ENCODE results near the gene TMEM91.

Gene TMEM91

GRCh38 chr19:41330946-41331678 lies 45.2 kb upstream of the TMEM91 start:
- H3K4me3 ChIP-seq (ENCODE audit: low read length), result no peak overlapping the region

GRCh38 chr19:41332000-41332399 lies 44.3 kb upstream of the TMEM91 start:
- no peak overlapping the region for H3K4me3 ChIP-seq (ENCODE audit: low read length)
- H3F3A ChIP-seq (ENCODE audit: control insufficient read depth, insufficient read depth), result peaks cover 41% of the 10 kb centered on the region
- H3K27ac ChIP-seq (ENCODE audit: low read depth, low read length), result no peak overlapping the region
- TF ChIP-seq, protein P1, sequence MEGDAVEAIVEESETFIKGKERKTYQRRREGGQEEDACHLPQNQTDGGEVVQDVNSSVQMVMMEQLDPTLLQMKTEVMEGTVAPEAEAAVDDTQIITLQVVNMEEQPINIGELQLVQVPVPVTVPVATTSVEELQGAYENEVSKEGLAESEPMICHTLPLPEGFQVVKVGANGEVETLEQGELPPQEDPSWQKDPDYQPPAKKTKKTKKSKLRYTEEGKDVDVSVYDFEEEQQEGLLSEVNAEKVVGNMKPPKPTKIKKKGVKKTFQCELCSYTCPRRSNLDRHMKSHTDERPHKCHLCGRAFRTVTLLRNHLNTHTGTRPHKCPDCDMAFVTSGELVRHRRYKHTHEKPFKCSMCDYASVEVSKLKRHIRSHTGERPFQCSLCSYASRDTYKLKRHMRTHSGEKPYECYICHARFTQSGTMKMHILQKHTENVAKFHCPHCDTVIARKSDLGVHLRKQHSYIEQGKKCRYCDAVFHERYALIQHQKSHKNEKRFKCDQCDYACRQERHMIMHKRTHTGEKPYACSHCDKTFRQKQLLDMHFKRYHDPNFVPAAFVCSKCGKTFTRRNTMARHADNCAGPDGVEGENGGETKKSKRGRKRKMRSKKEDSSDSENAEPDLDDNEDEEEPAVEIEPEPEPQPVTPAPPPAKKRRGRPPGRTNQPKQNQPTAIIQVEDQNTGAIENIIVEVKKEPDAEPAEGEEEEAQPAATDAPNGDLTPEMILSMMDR (IDR thresholded peaks at IDR 0.05; ENCODE audit: low read depth, low read length, poor library complexity, severe bottlenecking), result no peak
- TF ChIP-seq EZH2phosphoT487 (IDR thresholded peaks at IDR 0.05; ENCODE audit: borderline replicate concordance, low read length), result no peak
- H3K4me1 ChIP-seq (ENCODE audit: control insufficient read depth, low read length), result peaks cover 78% of the 10 kb centered on the region
- H3K27me3 ChIP-seq (ENCODE audit: control insufficient read depth, low read length), result no peaks in the 10 kb centered on the region
- H3K79me2 ChIP-seq (ENCODE audit: control insufficient read depth, low read length), result peaks cover 28% of the 10 kb centered on the region
- no peaks in the 10 kb centered on the region for H3K9me2 ChIP-seq (replicated peaks; ENCODE audit: control insufficient read depth, low read length)
- no peaks in the 10 kb centered on the region for H3K9me3 ChIP-seq (ENCODE audit: control insufficient read depth, insufficient read depth, low read length)
- no peak overlapping the region for H3K4me2 ChIP-seq (ENCODE audit: low read length)
- H3K36me3 ChIP-seq (ENCODE audit: control insufficient read depth, low read length), result peaks cover 71% of the 10 kb centered on the region
- peaks cover 4% of the 10 kb centered on the region; the same call in 1 of the 2 replicates for H4K20me1 ChIP-seq (ENCODE audit: control insufficient read depth, insufficient read depth, low read depth, low read length)

More at GRCh38 chr19:41330946-41331678, 45.2 kb upstream of the TMEM91 start:
- no peaks in the 10 kb centered on the region for H3K9me2 ChIP-seq (replicated peaks; ENCODE audit: control insufficient read depth, low read length)
- peaks cover 82% of the 10 kb centered on the region for H3K4me1 ChIP-seq (ENCODE audit: control insufficient read depth, low read length)
- no peak overlapping the region; the same call in 1 of the 2 replicates for H3K4me2 ChIP-seq (ENCODE audit: low read length)
- H3F3A ChIP-seq (ENCODE audit: control insufficient read depth, insufficient read depth), result peaks cover 49% of the 10 kb centered on the region
- H3K27ac ChIP-seq (ENCODE audit: low read depth, low read length), result no peak overlapping the region
- peaks cover 4% of the 10 kb centered on the region; the same call in 1 of the 2 replicates for H4K20me1 ChIP-seq (ENCODE audit: control insufficient read depth, insufficient read depth, low read depth, low read length)
- peaks cover 70% of the 10 kb centered on the region for H3K36me3 ChIP-seq (ENCODE audit: control insufficient read depth, low read length)
- no peak for TF ChIP-seq EZH2phosphoT487 (IDR thresholded peaks at IDR 0.05; ENCODE audit: borderline replicate concordance, low read length)
- TF ChIP-seq, protein P1 (IDR thresholded peaks at IDR 0.05; ENCODE audit: low read depth, low read length, poor library complexity, severe bottlenecking), result no peak
- H3K79me2 ChIP-seq (ENCODE audit: control insufficient read depth, low read length), result peaks cover 28% of the 10 kb centered on the region
- H3K27me3 ChIP-seq (ENCODE audit: control insufficient read depth, low read length), result no peaks in the 10 kb centered on the region
- H3K9me3 ChIP-seq (ENCODE audit: control insufficient read depth, insufficient read depth, low read length), result no peaks in the 10 kb centered on the region

GRCh38 chr19:41332468-41332867 lies 43.9 kb upstream of the TMEM91 start:
- no peak for TF ChIP-seq EZH2phosphoT487 (IDR thresholded peaks at IDR 0.05; ENCODE audit: borderline replicate concordance, low read length)
- TF ChIP-seq, protein P1 (IDR thresholded peaks at IDR 0.05; ENCODE audit: low read depth, low read length, poor library complexity, severe bottlenecking), result no peak
- Histone ChIP-seq H3K4me1 (ENCODE audit: control insufficient read depth, low read length) (peaks cover 73% of the 10 kb centered on the region), H3K9me3 (ENCODE audit: control insufficient read depth, insufficient read depth, low read length) (no peaks in the 10 kb centered on the region), H4K20me1 (ENCODE audit: control insufficient read depth, insufficient read depth, low read depth, low read length) (peaks cover 5% of the 10 kb centered on the region; the same call in 1 of the 2 replicates), H3K36me3 (ENCODE audit: control insufficient read depth, low read length) (peaks cover 72% of the 10 kb centered on the region), H3K79me2 (ENCODE audit: control insufficient read depth, low read length) (peaks cover 28% of the 10 kb centered on the region), H3K4me2 (ENCODE audit: low read length) (no peak overlapping the region), H3K4me3 (ENCODE audit: low read length) (no peak overlapping the region), H3F3A (ENCODE audit: control insufficient read depth, insufficient read depth) (peaks cover 37% of the 10 kb centered on the region), H3K27ac (ENCODE audit: low read depth, low read length) (no peak overlapping the region), H3K27me3 (ENCODE audit: control insufficient read depth, low read length) (no peaks in the 10 kb centered on the region), H3K9me2 (replicated peaks; ENCODE audit: control insufficient read depth, low read length) (no peaks in the 10 kb centered on the region)
